OCI-LY3 (cell line): ENCODE results near the gene ADAMTS16.

Experiments
- H2AFZ ChIP-seq: fragments of 200-600, 300-600 bp; shearing (Covaris generic); 2 replicates; pipeline ENCODE4 v1.6.0; 2014; ENCODE audit warnings: antibody characterized with exemption, low read depth, low read length
- H3K27ac ChIP-seq: fragments of 200-600, 300-600 bp; sonication (generic); 2 replicates; pipeline ENCODE4 v1.5.1; 2014; ENCODE audit warnings: mild to moderate bottlenecking, low read length, moderate library complexity, mixed read lengths
- H3K27me3 ChIP-seq: fragments of 200-600, 300-600 bp; sonication (generic); 2 replicates; pipeline ENCODE4 v1.6.1; 2014; ENCODE audit warnings: low read depth, low read length, mixed read lengths
- H3K36me3 ChIP-seq: fragments of 200-600, 300-600 bp; sonication (generic); replicated peaks from 2 replicates; pipeline ENCODE3; 2014; ENCODE audit warnings: low read depth, low read length, mixed read lengths
- H3K4me1 ChIP-seq: fragments of 300-600, 200-600 bp; sonication (generic); 2 replicates; pipeline ENCODE4 v1.6.1; 2014; ENCODE audit warnings: low read length, mixed read lengths
- H3K4me2 ChIP-seq: fragments of 200-600, 300-600 bp; sonication (generic); 2 replicates; pipeline ENCODE4 v1.6.1; 2014; ENCODE audit warnings: low read length, mixed read lengths
- H3K4me3 ChIP-seq: fragments of 300-600, 200-600 bp; sonication (generic); 2 replicates; pipeline ENCODE4 v1.5.1; 2014; ENCODE audit warnings: antibody characterized with exemption, mild to moderate bottlenecking, low read length, moderate library complexity
- H3K79me2 ChIP-seq: fragments of 300-600, 200-600 bp; shearing (Covaris generic); 2 replicates; pipeline ENCODE4 v1.6.1; 2014; ENCODE audit warnings: mild to moderate bottlenecking, low read length, mixed read lengths
- H3K9ac ChIP-seq: fragments of 300-600, 200-600 bp; shearing (Covaris generic); 2 replicates; pipeline ENCODE4 v1.6.0; 2014; ENCODE audit warnings: mild to moderate bottlenecking, low read length, moderate library complexity
- H3K9me3 ChIP-seq: fragments of 200-600, 300-600 bp; shearing (Covaris generic); 2 replicates; pipeline ENCODE4 v1.6.1; 2014; ENCODE audit warnings: low read length, mixed read lengths; ENCODE audit not compliant: insufficient read depth
- H4K20me1 ChIP-seq: fragments of 200-600, 300-600 bp; sonication (generic); 2 replicates; pipeline ENCODE4 v1.6.1; 2016; ENCODE audit warnings: low read length, mixed read lengths; ENCODE audit not compliant: insufficient read depth
- CTCF ChIP-seq: fragments of 200-600, 300-600 bp; sonication (generic); IDR thresholded peaks from 2 replicates; pipeline ENCODE4 v1.5.1; 2014; ENCODE audit warnings: antibody characterized with exemption, low read length, low read depth
- EZH2phosphoT487 ChIP-seq: fragments of 200-600 bp; shearing (Covaris generic); IDR thresholded peaks from 2 replicates; pipeline ENCODE4 v1.6.1; 2018; ENCODE audit warnings: antibody characterized with exemption, mixed run types, low read depth

Gene ADAMTS16

DNA sequence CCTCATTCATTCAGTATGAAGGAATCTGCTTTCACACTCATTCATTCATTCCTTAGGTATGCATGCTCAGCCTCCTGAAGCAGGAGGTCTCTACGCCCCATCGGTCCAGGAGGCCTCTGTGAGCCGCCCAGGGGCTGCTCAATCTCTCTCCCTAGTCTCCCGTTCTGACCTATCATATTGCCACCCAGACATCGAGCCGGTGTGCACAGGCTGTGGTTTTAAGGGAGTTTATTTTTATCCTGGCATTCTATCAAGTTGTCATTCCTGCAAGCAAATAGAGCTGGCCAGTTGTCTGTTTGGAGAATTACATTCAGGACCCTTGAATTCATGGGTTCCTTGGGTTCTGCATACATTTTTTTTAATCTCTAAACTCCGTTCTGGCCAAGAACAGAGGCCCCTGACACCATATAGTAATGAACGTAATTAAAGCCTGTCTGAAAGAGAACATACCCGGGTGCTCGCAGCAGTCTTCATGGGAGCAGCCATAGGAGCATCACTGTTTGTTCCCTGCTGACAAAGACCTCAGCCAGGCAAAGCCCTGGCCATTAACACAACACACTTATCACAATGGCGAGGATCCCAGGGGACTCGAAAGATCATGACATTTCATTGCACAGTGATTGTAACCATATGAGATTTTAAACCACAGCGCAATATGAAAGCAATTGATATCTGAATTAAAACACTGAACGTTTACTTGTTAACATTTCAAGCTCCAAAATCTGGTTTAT, 80.9 kb downstream of the ADAMTS16 start:
- no peaks in the 10 kb centered on the region for H3K36me3 ChIP-seq
- no peaks in the 10 kb centered on the region for H4K20me1 ChIP-seq
- H2AFZ ChIP-seq, result no peak overlapping the region
- H3K4me1 ChIP-seq, result peaks cover 7% of the 10 kb centered on the region; the same call in 1 of the 2 replicates
- H3K27ac ChIP-seq, result no peak overlapping the region
- TF ChIP-seq EZH2phosphoT487 (no peak), CTCF (no peak)
- H3K9me3 ChIP-seq, result no peaks in the 10 kb centered on the region
- no peak overlapping the region for H3K9ac ChIP-seq
- no peak overlapping the region for H3K4me3 ChIP-seq
- H3K4me2 ChIP-seq, result no peak overlapping the region
- H3K79me2 ChIP-seq, result no peaks in the 10 kb centered on the region
- no peaks in the 10 kb centered on the region for H3K27me3 ChIP-seq

- no peak overlapping the region for H3K27ac ChIP-seq
Measured at GRCh38 chr5:5221724-5222123, 81.6 kb downstream of the ADAMTS16 start.

DNA sequence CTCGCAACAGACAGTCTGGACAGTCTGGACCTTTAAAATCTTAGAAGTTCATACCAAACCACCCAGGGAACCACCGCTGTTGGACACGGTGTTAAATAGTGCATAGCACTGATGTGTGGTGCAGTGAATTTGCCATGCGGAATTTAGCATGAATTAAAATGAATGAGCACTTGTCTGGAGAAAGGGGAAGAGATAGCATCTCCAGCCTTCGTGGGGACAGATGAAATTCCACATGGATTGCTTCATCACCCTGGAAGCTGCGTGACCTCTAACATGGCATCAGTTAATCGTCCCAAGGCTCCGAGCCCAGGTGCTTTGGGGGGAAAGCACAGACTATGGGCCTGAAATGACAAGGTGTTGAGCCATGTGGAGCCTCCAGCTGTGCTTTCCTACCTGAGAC, 91.4 kb downstream of the ADAMTS16 start:
- Histone ChIP-seq H3K4me1 (no peaks in the 10 kb centered on the region), H3K9me3 (no peaks in the 10 kb centered on the region), H3K9ac (no peak overlapping the region), H2AFZ (no peak overlapping the region), H3K27me3 (no peaks in the 10 kb centered on the region), H3K36me3 (no peaks in the 10 kb centered on the region), H4K20me1 (no peaks in the 10 kb centered on the region), H3K4me2 (no peak overlapping the region), H3K79me2 (no peaks in the 10 kb centered on the region), H3K27ac (no peak overlapping the region), H3K4me3 (no peak overlapping the region)
- TF ChIP-seq EZH2phosphoT487, result no peak
- TF ChIP-seq CTCF, result no peak

More at GRCh38 chr5:5221724-5222123, 81.6 kb downstream of the ADAMTS16 start:
- Histone ChIP-seq H3K4me2 (no peak overlapping the region), H4K20me1 (no peaks in the 10 kb centered on the region), H3K36me3 (no peaks in the 10 kb centered on the region), H3K27me3 (no peaks in the 10 kb centered on the region), H2AFZ (no peak overlapping the region), H3K9me3 (no peaks in the 10 kb centered on the region), H3K4me1 (peaks cover 7% of the 10 kb centered on the region; the same call in 1 of the 2 replicates), H3K79me2 (no peaks in the 10 kb centered on the region), H3K9ac (no peak overlapping the region), H3K4me3 (no peak overlapping the region)
- TF ChIP-seq EZH2phosphoT487, result no peak
- no peak for TF ChIP-seq CTCF

DNA sequence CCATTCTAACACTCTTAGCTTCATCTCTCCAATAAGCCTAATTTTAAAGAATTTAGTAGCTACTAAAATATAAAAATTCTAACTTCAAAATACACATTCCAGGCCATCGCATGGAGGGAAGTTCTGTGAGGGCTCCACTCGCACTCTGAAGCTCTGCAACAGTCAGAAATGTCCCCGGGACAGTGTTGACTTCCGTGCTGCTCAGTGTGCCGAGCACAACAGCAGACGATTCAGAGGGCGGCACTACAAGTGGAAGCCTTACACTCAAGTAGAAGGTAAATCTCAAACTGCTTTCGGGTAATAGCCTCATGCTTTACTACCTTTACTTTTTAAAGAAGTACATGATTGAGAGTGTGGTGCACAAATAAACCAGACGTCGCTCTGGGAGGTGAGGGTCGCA, 94.8 kb downstream of the ADAMTS16 start:
- no peak overlapping the region for H3K4me3 ChIP-seq
- H3K36me3 ChIP-seq, result no peaks in the 10 kb centered on the region
- no peaks in the 10 kb centered on the region for H3K9me3 ChIP-seq
- H3K27ac ChIP-seq, result no peak overlapping the region
- TF ChIP-seq EZH2phosphoT487 (no peak), CTCF (no peak)
- H4K20me1 ChIP-seq, result no peaks in the 10 kb centered on the region
- H3K9ac ChIP-seq, result no peak overlapping the region
- no peaks in the 10 kb centered on the region for H3K79me2 ChIP-seq
- H3K27me3 ChIP-seq, result no peaks in the 10 kb centered on the region
- no peak overlapping the region for H3K4me2 ChIP-seq
- no peaks in the 10 kb centered on the region for H3K4me1 ChIP-seq
- no peak overlapping the region for H2AFZ ChIP-seq
